CMK (cell line): ENCODE data around the gene GABRA4.

Experiments used
- DNase-seq: peaks from one replicate; pipeline ENCODE4 v3.0.0-alpha.2; 2010; ENCODE audit warnings: low read depth

Gene GABRA4

GRCh38 chr4:46979283-46979682, 14.1 kb downstream of the GABRA4 start:
- DNase-seq = no peak

GRCh38 chr4:46977245-46977644, 16.1 kb downstream of the GABRA4 start:
- DNase-seq = no peak

- no peak for DNase-seq
Measured at GRCh38 chr4:46975812-46976553, 17.4 kb downstream of the GABRA4 start.

- no peak for DNase-seq
Measured at GRCh38 chr4:46974891-46975543, 18.4 kb downstream of the GABRA4 start.

- no peak for DNase-seq
Measured at GRCh38 chr4:46968847-46969246, 24.5 kb downstream of the GABRA4 start.

GRCh38 chr4:46967631-46968030, 25.8 kb downstream of the GABRA4 start:
- no peak for DNase-seq

GRCh38 chr4:46958742-46959488, 34.5 kb downstream of the GABRA4 start:
- DNase-seq = no peak

- DNase-seq = no peak
Measured at GRCh38 chr4:46956451-46956850, 36.9 kb downstream of the GABRA4 start.

GRCh38 chr4:46955601-46956000, 37.8 kb downstream of the GABRA4 start:
- DNase-seq = no peak

GRCh38 chr4:46954643-46955042, 38.7 kb downstream of the GABRA4 start:
- no peak for DNase-seq

GRCh38 chr4:46953564-46953963, 39.8 kb downstream of the GABRA4 start:
- no peak for DNase-seq

- no peak for DNase-seq
Measured at GRCh38 chr4:46952451-46952850, 40.9 kb downstream of the GABRA4 start.

- no peak for DNase-seq
Measured at GRCh38 chr4:46950826-46951225, 42.6 kb downstream of the GABRA4 start.

GRCh38 chr4:46949822-46950221, 43.6 kb downstream of the GABRA4 start:
- DNase-seq = no peak

- no peak for DNase-seq
Measured at GRCh38 chr4:46947541-46947940, 45.8 kb downstream of the GABRA4 start.

- DNase-seq = no peak
Measured at GRCh38 chr4:46946919-46947536, 46.4 kb downstream of the GABRA4 start.

GRCh38 chr4:46945062-46945461, 48.3 kb downstream of the GABRA4 start:
- DNase-seq = no peak

- DNase-seq = no peak
Measured at GRCh38 chr4:46944345-46944744, 49.0 kb downstream of the GABRA4 start.

GRCh38 chr4:46937493-46937892, 55.9 kb downstream of the GABRA4 start:
- no peak for DNase-seq

- DNase-seq = no peak
Measured at GRCh38 chr4:46934726-46935125, 58.7 kb downstream of the GABRA4 start.

GRCh38 chr4:46933686-46934085, 59.7 kb downstream of the GABRA4 start:
- no peak for DNase-seq

- DNase-seq = no peak
Measured at GRCh38 chr4:46931981-46932380, 61.4 kb downstream of the GABRA4 start.

- no peak for DNase-seq
Measured at GRCh38 chr4:46930891-46931290, 62.5 kb downstream of the GABRA4 start.
